Stimulated activated CD8-positive, alpha-beta memory T cell treated with anti-CD3 and anti-CD28 coated beads, Interleukin-15, amount 100 ng/mL, for 1 hour (primary cell): ENCODE data around the gene ADM5.
"Not testable (repeated sequence)": the region's sequence is repeated elsewhere in the genome, so short reads cannot be mapped to it uniquely, and the experiment has no call there.

ENCODE experiments used
- DNase-seq: peaks from one replicate; pipeline ENCODE4 v3.0.0-alpha.2; 2020; ENCODE audit warnings: low read depth

Gene ADM5

DNA sequence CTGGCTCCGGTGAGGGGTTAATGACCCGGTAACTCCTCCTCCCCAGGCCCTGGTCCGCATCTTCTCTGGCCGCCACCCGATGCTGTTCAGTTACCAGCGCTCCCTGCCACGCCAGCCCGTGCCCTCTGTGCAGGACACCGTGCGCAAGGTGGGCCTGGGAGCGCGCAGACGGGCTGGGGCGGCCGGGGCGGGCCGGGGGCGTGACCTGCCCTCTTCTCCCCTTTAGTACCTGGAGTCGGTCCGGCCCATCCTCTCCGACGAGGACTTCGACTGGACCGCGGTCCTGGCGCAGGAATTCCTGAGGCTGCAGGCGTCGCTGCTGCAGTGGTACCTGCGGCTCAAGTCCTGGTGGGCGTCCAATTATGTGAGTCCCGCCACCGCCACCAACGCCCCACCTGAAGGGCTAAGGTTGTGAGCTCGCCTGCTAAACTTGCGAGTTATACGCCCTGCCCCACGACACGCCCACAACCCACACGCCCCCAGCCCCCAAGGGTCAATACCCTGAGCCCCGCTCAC, 11.9 kb downstream of the ADM5 start:
- no peak for DNase-seq

DNA sequence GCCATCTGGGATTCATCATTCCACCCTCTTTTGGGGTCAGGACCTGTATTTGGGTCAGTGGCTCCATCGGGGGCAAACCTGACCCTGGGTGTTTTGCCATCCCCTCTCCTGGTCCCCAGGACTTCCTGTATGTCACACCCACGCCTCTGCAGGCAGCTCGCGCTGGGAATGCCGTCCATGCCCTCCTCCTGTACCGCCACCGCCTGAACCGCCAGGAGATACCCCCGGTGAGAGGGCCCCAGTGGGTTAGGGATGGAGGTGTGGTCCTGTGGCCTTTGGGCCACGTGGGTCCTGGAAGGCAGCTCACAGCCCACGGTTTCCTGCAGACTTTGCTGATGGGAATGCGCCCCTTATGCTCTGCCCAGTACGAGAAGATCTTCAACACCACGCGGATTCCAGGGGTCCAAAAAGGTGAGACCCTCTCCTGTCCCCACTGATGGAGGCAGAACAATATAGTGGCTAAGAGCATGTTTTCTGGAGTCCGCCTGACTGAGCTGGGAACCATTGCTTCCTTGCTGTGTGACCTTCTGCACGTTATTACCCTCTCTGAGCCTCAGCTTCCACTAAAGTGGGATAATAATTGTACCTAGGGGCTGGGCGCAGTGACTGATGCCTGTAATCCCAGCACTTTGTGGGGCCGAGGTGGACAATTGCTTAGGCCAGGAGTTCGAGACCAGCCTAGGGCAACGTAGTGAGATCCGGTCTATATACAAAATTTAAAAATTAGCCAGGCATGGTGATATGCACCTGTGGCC, 15.7 kb downstream of the ADM5 start:
- DNase-seq, result no peak

DNA sequence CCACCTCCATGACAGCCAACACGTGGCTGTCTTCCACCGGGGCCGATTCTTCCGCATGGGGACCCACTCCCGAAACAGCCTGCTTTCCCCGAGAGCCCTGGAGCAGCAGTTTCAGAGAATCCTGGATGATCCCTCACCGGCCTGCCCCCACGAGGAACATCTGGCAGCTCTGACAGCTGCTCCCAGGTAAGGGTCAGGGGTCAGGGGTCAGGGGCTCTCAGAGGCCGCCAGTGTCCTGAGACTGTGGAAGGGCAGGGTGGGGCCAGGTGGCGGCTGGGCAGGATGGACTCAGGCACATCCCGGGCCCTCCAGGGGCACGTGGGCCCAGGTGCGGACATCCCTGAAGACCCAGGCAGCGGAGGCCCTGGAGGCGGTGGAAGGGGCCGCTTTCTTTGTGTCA, 16.5 kb downstream of the ADM5 start:
- no peak for DNase-seq

DNA sequence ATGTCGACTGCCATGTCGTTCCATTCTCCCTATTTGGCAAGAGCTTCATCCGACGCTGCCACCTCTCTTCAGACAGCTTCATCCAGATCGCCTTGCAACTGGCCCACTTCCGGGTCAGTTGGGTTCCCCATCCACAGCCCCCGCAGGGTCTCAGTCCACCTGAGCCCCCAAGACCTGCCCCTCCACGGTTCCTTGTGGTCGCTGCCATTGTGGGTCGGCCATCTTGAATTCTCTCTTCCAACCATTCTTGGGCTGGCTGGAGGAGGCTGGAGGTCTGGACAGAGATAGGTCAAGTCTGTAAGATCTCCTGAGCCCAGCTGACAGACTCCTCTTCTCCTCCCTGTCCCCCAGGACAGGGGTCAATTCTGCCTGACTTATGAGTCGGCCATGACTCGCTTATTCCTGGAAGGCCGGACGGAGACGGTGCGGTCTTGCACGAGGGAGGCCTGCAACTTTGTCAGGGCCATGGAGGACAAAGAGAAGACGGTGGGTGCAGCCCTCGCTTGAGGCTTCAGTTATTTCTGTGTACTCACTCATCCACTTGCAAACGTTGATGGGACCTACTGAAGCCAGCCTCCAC, 21.1 kb downstream of the ADM5 start:
- DNase-seq, result no peak

DNA sequence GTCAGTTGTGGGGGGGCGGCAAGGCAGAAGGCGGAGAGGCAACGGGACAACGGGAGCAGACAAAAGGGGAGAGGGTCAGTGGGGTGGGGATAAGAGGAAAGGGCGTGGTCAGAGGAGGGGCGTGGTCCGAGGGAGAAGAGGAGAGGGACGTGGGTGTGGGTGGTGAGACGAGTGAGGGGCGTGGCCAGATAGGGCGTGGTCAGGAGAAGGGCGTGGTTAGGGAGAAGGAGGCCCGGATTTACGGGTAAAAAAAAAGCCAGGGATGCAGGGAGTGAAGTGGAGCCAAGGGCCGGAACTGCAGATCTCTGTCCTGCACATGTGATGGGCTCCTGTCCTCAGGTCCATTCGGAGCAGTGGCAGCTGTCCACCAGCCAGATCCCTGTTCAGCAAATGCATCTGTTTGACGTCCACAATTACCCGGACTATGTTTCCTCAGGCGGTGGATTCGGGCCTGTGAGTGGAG, 23.0 kb downstream of the ADM5 start:
- DNase-seq, result no peak

DNA sequence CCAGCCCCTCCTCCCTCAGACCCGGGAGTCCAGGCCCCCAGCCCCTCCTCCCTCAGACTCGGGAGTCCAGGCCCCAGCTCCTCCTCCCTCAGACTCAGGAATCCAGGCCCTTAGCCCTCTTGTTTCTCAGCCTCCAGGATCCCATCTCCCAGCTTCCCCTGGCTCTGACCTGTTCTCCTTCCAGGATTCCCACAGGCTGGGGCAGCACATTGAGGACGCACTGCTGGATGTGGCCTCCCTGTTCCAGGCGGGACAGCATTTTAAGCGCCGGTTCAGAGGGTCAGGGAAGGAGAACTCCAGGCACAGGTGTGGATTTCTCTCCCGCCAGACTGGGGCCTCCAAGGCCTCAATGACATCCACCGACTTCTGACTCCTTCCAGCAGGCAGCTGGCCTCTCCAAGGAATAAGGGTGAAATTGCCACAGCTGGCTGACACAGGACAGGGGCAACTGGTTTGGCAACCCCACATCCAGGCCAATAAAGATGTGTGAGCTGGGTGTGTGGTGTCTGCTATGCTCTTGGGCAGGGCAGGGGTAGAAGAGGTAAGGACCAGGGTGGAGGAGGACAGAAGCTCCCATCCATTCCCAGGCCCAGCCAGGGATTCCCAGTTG, 23.9 kb downstream of the ADM5 start:
- DNase-seq, result no peak

DNA sequence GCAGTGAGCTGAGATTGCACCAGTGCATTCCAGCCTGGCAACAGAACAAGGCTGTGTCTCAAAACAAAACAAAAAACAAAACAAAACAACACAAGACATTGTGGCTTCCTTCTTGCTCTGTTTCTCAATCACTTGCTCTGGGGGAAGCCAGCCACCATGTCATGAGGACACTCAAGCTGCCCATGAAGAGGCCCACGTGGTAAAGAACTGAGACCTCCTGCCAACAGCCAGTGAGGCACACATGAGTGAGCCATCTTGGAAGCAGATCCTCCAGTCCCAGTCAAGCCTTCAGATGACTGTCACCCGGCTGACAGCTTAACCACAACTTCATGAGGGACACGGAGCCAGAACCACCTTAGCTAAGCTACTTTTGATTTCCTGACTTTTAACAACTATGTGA, 26.8 kb downstream of the ADM5 start:
- no peak for DNase-seq

DNA sequence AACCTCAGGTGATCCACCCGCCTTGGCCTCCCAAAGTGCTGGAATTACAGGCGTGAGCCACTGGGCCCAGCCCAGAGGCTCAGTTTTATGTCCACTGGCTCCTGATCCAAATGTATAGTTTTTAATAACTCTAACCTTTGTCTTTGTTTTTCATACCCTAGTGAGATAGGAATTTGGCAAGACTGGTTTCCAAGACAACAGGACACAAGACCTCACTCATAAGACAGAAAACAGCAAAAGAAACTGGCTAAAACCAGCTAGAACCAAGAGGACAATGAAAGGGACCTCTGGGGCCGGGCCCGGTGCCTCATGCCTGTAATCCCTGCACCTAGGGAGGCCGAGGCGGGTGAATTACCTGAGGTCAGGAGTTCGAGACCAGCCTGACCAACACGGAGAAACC, 29.1 kb downstream of the ADM5 start:
- no peak for DNase-seq

DNA sequence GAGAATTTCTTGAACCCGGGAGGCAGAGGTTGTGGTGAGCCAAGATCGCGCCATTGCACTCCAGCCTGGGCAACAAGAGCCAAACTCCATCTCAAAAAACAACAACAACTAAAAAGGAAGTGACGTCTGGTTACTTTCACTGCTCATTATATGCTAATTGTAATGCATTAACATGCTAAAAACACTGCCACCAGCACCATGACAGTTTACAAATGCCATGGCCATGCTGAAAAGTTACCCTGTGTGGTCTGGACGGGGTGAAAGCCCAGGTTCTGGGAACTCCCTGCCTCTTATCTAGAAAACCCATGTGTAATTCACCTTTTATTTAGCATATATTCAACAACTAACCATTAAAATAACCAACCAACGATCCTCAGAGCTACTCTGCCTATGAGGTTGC, 29.6 kb downstream of the ADM5 start:
- DNase-seq, result no peak

DNA sequence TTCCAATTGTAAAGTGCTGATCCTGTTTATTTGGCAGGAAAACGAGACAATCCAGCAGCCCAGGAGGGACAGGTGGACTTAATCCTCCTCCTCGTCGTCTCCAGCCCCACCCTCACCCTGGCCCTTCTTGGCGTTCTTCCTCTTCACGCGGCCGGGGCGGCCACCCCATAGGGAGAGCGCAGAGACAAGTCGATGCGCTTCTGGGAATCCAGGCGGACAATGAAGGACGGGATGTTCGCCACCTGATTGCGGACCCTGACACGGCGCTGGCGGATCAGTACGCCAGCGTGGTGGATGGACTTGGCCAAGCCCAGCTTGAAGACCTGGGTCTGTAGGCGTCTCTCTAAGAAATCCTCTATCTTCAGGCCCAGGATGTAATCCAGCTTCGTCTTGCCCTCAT, 30.0 kb downstream of the ADM5 start:
- DNase-seq, result not testable (repeated sequence)

DNA sequence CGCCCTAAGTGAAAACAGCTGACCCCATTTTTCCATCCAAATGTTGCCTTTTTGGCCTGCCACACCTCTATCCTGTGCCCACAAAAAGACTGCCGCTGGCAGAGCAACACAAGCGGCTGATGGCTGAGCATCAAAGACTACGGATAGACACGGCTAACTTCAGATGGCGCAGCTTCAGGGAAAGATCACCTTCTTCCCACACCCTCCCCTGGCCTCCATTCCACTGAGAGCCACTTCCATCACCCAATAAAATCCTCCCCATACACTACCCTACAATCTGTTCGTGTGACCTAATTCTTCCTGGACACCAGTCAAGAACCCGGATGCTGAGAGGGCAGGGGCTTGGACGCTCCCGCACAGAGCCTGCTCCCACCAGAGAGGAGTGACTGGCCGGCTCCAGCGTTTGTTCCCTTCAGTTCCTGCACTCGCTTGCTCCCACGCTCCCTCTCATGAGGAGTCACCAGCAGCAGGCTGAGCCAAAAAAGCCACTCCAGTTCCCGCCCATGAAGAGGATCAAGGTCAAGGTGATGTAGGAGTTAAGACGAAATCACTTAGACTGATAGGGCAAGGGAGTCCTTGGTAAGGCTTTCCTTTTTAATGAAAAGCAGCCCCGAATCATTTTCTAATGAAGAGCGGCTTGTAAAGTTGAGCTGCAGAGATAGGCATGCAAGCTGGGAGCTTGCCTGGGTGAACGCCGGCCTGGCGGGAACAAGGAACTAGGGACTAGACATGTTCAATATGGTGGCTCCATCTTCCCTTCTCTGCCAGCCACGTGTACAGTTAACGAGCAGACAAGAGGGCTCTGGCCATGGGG, 38.0 kb downstream of the ADM5 start:
- no peak for DNase-seq

DNA sequence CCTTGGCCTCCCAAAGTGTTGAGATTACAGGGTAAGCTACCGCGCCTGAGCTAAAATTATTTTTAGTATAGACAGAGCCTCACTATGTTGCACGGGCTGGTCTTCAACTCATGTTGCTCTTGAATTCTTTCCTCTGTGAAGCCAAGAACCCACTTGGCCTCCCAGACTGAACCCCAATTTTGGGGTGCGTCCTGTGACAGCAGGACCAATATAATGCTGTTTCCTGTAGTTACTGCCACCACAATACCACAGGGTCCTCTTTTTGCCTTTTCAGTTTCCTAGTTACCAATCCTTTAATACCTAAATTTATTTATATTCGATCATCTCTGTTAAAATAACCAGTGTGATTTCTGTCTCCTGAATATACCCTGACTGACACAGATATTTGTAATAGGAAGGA, 40.8 kb downstream of the ADM5 start:
- DNase-seq, result no peak

DNA sequence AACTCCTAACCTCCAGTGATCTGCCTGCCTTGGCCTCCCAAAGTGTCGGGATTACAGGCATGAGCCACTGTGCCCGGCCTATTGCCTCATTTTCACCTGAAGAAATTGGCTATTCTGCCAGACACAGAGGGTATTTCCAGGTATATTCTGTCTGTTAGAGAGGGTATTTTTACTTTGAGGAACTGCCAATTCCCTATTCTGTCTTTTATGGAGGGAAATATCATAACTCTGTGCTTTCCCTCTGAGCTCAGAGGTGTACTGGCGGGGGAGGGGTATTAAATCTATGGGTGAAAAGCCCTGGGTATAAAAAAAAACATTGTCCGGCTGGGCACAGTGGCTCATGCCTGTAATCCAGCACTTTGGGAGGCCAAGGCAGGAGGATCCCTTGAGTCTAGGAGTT, 48.9 kb downstream of the ADM5 start:
- DNase-seq, result no peak

DNA sequence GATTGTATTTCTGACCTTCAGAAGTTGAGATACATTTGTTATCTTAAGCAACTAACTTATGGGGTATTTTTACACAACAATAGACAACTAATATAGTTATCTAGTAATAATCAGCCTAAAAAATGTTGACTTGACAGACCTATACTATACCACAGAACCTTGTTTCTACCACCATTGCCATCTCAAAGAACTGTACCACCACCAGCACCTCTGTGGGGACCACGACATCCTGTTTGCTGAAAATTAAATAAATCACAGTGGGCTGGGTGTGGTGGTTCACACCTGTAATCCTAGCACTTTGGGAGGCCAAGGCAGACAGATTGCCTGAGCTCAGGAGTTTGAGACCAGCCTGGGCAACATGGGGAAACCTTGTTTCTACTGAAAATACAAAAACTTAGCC, 49.7 kb downstream of the ADM5 start:
- DNase-seq, result no peak

DNA sequence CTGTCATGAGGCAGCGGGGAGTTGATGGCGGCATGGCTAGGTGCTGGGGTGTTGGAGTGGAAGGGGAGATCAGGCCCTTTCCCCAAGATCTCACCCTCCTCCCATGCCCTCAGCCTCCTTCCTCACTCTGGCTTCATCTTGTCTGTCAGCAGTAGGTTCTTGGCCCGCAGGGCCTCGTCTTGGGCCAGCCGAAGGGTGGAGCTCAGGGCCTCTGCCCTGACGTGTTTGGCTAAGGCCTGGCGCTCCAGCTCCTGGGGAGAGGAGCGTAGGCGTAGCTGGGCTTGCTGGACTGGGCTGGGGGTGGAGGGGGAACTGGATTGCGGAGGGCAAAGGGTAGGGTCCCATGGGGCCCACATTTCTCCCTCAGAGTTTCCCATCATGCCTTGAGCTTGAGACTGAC, 50.5 kb downstream of the ADM5 start:
- no peak for DNase-seq
